NCI-H1417 (cell line): ENCODE data around the gene PSMD6.
A peak's percentile ranks its signal among the peaks of the same experiment; 100 is the strongest.

Experiments used
- DNase-seq, 3 experiments: peaks; one replicate each; lab custom pipeline; 2025; lab: John Stamatoyannopoulos, UW

PSMD6 gene

GRCh38 chr3:64023187-64023860 lies at the start of gene PSMD6:
PSMD6 (minus strand) TSS chr3:64023494; CDS start chr3:64023419, 75 bp downstream.
- DNase-seq = peak; percentile 75 to 82 (median 81)

- DNase-seq = no peak
Measured at GRCh38 chr3:64072126-64072525, 48.8 kb upstream of the PSMD6 start.

- DNase-seq = no peak
Measured at GRCh38 chr3:64070704-64071103, 47.4 kb upstream of the PSMD6 start.

- DNase-seq = no peak
Measured at GRCh38 chr3:64067506-64068346, 44.4 kb upstream of the PSMD6 start.

- DNase-seq = no peak
Measured at GRCh38 chr3:64064804-64065203, 41.5 kb upstream of the PSMD6 start.

- DNase-seq = no peak
Measured at GRCh38 chr3:64063983-64064438, 40.7 kb upstream of the PSMD6 start.

- DNase-seq = no peak
Measured at GRCh38 chr3:64063207-64063982, 40.1 kb upstream of the PSMD6 start.

- DNase-seq = no peak
Measured at GRCh38 chr3:64061628-64062027, 38.3 kb upstream of the PSMD6 start.

GRCh38 chr3:64059484-64060175 lies 36.3 kb upstream of the PSMD6 start:
- DNase-seq = no peak

- peak in 2 of 3 experiments; percentile 15 to 77 for DNase-seq
Measured at GRCh38 chr3:64058566-64058965, 35.3 kb upstream of the PSMD6 start.

- no peak for DNase-seq
Measured at GRCh38 chr3:64057231-64057630, 33.9 kb upstream of the PSMD6 start.

- DNase-seq = no peak
Measured at GRCh38 chr3:64056606-64057180, 33.4 kb upstream of the PSMD6 start.

- no peak for DNase-seq
Measured at GRCh38 chr3:64055076-64055475, 31.8 kb upstream of the PSMD6 start.

- no peak for DNase-seq
Measured at GRCh38 chr3:64054488-64054887, 31.2 kb upstream of the PSMD6 start.

GRCh38 chr3:64053581-64053980 lies 30.3 kb upstream of the PSMD6 start:
- DNase-seq = peak in 2 of 3 experiments; percentile 30 to 66

- DNase-seq = no peak
Measured at GRCh38 chr3:64053117-64053516, 29.8 kb upstream of the PSMD6 start.

GRCh38 chr3:64049832-64050231 lies 26.5 kb upstream of the PSMD6 start:
- no peak for DNase-seq

GRCh38 chr3:64049136-64049535 lies 25.8 kb upstream of the PSMD6 start:
- DNase-seq = no peak

- no peak for DNase-seq
Measured at GRCh38 chr3:64048631-64049061, 25.4 kb upstream of the PSMD6 start.

GRCh38 chr3:64047787-64048186 lies 24.5 kb upstream of the PSMD6 start:
- DNase-seq = no peak

- DNase-seq = peak in 1 of 3 experiments; percentile 34
Measured at GRCh38 chr3:64046996-64047594, 23.8 kb upstream of the PSMD6 start.
